MM.1S (cell line): Measurements from ENCODE around the gene ZNRF3.

Experiments
- EZH2 ChIP-seq: fragments of 300-600 bp; sonication (generic); optimal IDR thresholded peaks from 2 replicates; pipeline ENCODE3; 2017; ENCODE audit warnings: low read depth, mild to moderate bottlenecking, antibody characterized with exemption, low read length, mixed read lengths
- EZH2phosphoT487 ChIP-seq: fragments of 300-600 bp; sonication (generic); IDR thresholded peaks from 2 replicates; pipeline ENCODE4 v1.6.1; 2018; ENCODE audit warnings: antibody characterized with exemption, low read length
- TF ChIP-seq, protein P1 (sequence below): fragments of 300-600 bp; sonication (generic); IDR thresholded peaks from 2 replicates; pipeline ENCODE4 v1.5.1; 2016; ENCODE audit warnings: antibody characterized with exemption, low read length, mixed read lengths

GRCh38 chr22:29083933-29084591 is 200.7 kb downstream of the ZNRF3 start:
- TF ChIP-seq, protein P1, sequence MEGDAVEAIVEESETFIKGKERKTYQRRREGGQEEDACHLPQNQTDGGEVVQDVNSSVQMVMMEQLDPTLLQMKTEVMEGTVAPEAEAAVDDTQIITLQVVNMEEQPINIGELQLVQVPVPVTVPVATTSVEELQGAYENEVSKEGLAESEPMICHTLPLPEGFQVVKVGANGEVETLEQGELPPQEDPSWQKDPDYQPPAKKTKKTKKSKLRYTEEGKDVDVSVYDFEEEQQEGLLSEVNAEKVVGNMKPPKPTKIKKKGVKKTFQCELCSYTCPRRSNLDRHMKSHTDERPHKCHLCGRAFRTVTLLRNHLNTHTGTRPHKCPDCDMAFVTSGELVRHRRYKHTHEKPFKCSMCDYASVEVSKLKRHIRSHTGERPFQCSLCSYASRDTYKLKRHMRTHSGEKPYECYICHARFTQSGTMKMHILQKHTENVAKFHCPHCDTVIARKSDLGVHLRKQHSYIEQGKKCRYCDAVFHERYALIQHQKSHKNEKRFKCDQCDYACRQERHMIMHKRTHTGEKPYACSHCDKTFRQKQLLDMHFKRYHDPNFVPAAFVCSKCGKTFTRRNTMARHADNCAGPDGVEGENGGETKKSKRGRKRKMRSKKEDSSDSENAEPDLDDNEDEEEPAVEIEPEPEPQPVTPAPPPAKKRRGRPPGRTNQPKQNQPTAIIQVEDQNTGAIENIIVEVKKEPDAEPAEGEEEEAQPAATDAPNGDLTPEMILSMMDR, result no peak
- TF ChIP-seq EZH2 (no peak), EZH2phosphoT487 (no peak)
